GM23248 (cell line): Measurements from ENCODE around the gene CEP164. TPM values are rescaled to one million over a fixed set of nuclear protein-coding genes. Genes with fewer than 3 reads are reported as not detected.

Source experiments
- DNase-seq: peaks from one replicate; pipeline ENCODE4 v3.0.0-alpha.2; 2015
- H2AFZ ChIP-seq: fragments of 200-600 bp; sonication (generic); 2 replicates; pipeline ENCODE4 v1.6.1; 2016; ENCODE audit warnings: antibody characterized with exemption
- H3F3A ChIP-seq: fragments of 200-600 bp; sonication (generic); 2 replicates; pipeline ENCODE4 v1.6.1; 2016; ENCODE audit warnings: mild to moderate bottlenecking, antibody characterized with exemption, mixed run types; ENCODE audit not compliant: insufficient read depth
- H3K27ac ChIP-seq: fragments of 200-600 bp; sonication (generic); 2 replicates; pipeline ENCODE4 v1.5.1; 2016; ENCODE audit warnings: mild to moderate bottlenecking
- H3K27me3 ChIP-seq: fragments of 200-600 bp; sonication (generic); replicated peaks from 2 replicates; pipeline ENCODE4 v1.6.1; 2016; ENCODE audit warnings: mild to moderate bottlenecking; ENCODE audit not compliant: insufficient read depth
- H3K36me3 ChIP-seq: fragments of 200-600 bp; sonication (generic); 2 replicates; pipeline ENCODE4 v1.6.1; 2016; ENCODE audit warnings: low read depth, mild to moderate bottlenecking
- H3K4me1 ChIP-seq: fragments of 200-600 bp; sonication (generic); 2 replicates; pipeline ENCODE4 v1.6.1; 2016; ENCODE audit warnings: mild to moderate bottlenecking; ENCODE audit not compliant: insufficient read depth
- H3K4me2 ChIP-seq: fragments of 200-600 bp; sonication (generic); one replicate; pipeline ENCODE4 v1.6.1; 2016; ENCODE audit warnings: mild to moderate bottlenecking; ENCODE audit not compliant: unreplicated experiment
- H3K4me3 ChIP-seq: fragments of 200-600 bp; sonication (generic); 2 replicates; pipeline ENCODE4 v1.5.1; 2016; ENCODE audit warnings: mild to moderate bottlenecking
- H3K79me2 ChIP-seq: fragments of 200-600 bp; sonication (generic); 2 replicates; pipeline ENCODE4 v1.6.1; 2016; ENCODE audit warnings: mild to moderate bottlenecking; ENCODE audit not compliant: insufficient read depth
- H3K9ac ChIP-seq: fragments of 200-600 bp; sonication (generic); 2 replicates; pipeline ENCODE4 v1.6.1; 2016; ENCODE audit warnings: mild to moderate bottlenecking
- H3K9me2 ChIP-seq: fragments of 200-600 bp; sonication (generic); 2 replicates; pipeline ENCODE4 v1.6.1; 2016; ENCODE audit warnings: mixed run types, mild to moderate bottlenecking, moderate library complexity; ENCODE audit not compliant: insufficient read depth
- H3K9me3 ChIP-seq: fragments of 200-600 bp; sonication (generic); one replicate; pipeline ENCODE4 v1.6.1; 2017; ENCODE audit warnings: low read depth
- H4K20me1 ChIP-seq: fragments of 200-600 bp; sonication (generic); 2 replicates; pipeline ENCODE4 v1.6.0; 2016; ENCODE audit not compliant: insufficient read depth
- EZH2 ChIP-seq: fragments of 200-600 bp; sonication (generic); IDR thresholded peaks from 2 replicates; pipeline ENCODE4 v1.6.1; 2018; ENCODE audit warnings: antibody characterized with exemption, mild to moderate bottlenecking; ENCODE audit not compliant: insufficient read depth, poor library complexity, severe bottlenecking
- EZH2phosphoT487 ChIP-seq: fragments of 200-600 bp; sonication (generic); IDR thresholded peaks from 2 replicates; pipeline ENCODE4 v1.6.1; 2018; ENCODE audit warnings: antibody characterized with exemption, moderate library complexity, mild to moderate bottlenecking, low read depth; ENCODE audit not compliant: insufficient read depth
- WGBS, 2 experiments: methylation state at CpG; one replicate each; pipeline ENCODE4 v1.1.6; 2015 to 2017; ENCODE audit warnings: low lambda C conversion rate in 2 of 2, low coverage in 1 of 2; ENCODE audit errors: missing lambda C conversion rate in 2 of 2; 5-methylcytosine and 5-hydroxymethylcytosine counted together
- in situ Hi-C: fragments of 300-500 bp; cut with MboI; formaldehyde crosslinking; loops from 2 replicates; pipeline ENCODE4 v1.15.0; 2020
- polyA plus RNA-seq: library from polyadenylated mRNA; unstranded; fragments of >200 nt; fragmentation: Nextera tagmentation; extraction: Ambion mirVana; gene quantifications from 2 replicates; pipeline ENCODE4 v1.2.1, GENCODE V29; 2016
- total RNA-seq: library from RNA; depleted of rRNA; stranded (reverse); fragments of >200 nt; shearing (Covaris generic); gene quantifications from 2 replicates; pipeline ENCODE4 v1.2.3, GENCODE V29; 2014

Gene CEP164
- total and polyA plus RNA-seq, 2 experiments from 2014 or later = 20.3 to 30.9 TPM

DNA sequence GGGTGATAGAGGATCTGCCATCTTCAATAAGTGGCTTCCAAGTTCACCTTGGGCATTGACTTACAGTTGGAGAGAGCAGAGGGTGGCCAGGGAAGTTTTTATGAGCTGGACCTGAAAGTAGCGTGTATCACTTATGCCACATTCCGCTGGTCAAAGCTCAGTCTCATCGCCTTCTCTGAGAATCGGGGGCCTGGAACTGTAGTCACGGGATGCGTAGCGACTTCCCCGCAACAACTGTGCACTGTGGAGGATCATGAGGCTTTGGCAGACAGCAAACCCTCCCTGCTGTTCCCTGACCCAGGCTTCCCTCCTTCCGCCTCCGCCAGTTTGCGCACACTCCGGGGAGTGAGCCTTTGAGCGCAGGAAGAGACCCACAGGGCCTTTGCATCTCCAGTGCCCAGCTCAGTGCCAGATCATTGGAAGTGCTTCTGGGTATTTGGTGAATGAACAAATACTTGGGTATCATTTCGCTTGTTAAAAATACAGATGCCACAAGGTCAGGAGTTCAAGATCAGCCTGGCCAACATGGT lies 95.5 kb downstream of the CEP164 start:
- WGBS, 2 experiments = 80 to 85% methylated on average over 14 of the region's 14 CpGs
- Histone ChIP-seq H4K20me1 (no peaks in the 10 kb centered on the region), H3K9me2 (no peaks in the 10 kb centered on the region), H3K4me2 (no peak overlapping the region), H3K36me3 (no peaks in the 10 kb centered on the region), H3K4me3 (no peak overlapping the region), H3F3A (no peaks in the 10 kb centered on the region), H3K9ac (no peak overlapping the region), H3K9me3 (no peaks in the 10 kb centered on the region), H2AFZ (no peak overlapping the region), H3K27ac (no peak overlapping the region), H3K79me2 (no peaks in the 10 kb centered on the region), H3K4me1 (no peaks in the 10 kb centered on the region), H3K27me3 (peaks cover 10% of the 10 kb centered on the region)
- in situ Hi-C loops = no loop called here
- no peak for TF ChIP-seq EZH2phosphoT487
- DNase-seq = no peak

DNA sequence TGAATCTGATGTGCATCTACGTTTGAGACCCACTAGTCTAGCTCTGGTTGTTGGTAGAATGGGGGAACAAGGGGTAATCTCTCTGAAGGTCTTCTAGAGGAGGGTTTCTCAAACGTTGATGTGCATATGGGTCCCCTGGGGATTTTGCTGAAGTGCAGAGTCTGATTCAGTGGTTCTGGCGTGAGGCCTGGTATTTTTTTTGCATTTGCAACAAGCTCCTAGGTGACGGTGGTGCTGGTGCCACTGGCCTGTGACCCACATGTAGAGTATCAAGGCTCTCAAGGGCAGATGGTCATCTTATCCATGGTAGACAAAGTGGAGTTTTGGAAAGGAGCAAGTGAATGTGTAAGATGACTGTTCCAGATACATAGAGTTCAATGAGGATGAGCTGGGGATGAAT lies 97.1 kb downstream of the CEP164 start:
- Histone ChIP-seq H3K4me2 (no peak overlapping the region), H3K4me3 (no peak overlapping the region), H3K36me3 (no peaks in the 10 kb centered on the region), H3K9me3 (no peaks in the 10 kb centered on the region), H3K9me2 (no peaks in the 10 kb centered on the region), H3K79me2 (no peaks in the 10 kb centered on the region), H3F3A (no peaks in the 10 kb centered on the region), H3K4me1 (no peaks in the 10 kb centered on the region), H3K27ac (no peak overlapping the region), H2AFZ (no peak overlapping the region), H4K20me1 (no peaks in the 10 kb centered on the region), H3K9ac (no peak overlapping the region), H3K27me3 (peaks cover 10% of the 10 kb centered on the region)
- TF ChIP-seq EZH2phosphoT487 (no peak), EZH2 (no peak)
- in situ Hi-C loops = no loop called here
- 21 to 22% methylated on average over 4 of the region's 4 CpGs for WGBS, 2 experiments
- peak; percentile 80 for DNase-seq

DNA sequence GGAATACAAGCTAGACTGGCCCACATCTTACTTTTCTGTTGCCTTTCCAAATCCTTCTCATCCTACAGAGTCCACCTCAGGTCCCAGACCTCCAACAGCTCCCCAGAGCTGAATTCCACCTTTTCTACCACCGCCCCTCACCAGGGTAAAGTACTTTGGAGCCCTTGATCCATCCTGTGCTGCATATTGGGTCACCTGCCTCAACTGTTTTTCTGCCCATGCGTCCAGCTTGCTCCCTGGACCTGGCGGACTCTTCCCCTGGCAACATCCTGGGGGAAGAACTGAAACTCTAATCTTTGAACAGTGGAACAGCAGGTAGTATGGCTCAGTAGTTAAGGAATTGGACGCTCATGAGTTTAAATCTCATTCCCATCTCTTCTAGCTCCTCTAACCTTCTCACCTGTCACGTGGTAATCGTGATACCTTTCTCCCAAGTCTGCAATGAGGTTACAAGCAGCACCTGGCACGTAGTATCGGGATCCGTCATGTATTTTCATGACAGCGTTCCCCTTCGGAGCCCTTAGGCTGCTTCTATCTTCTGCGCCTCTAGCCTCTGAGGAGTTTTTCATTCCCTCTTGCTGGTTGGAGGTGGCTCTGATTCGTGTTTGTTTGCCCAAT lies 98.1 kb downstream of the CEP164 start:
- DNase-seq = no peak
- no peak overlapping the region for H3K4me2 ChIP-seq
- in situ Hi-C loops = no loop called here

DNA sequence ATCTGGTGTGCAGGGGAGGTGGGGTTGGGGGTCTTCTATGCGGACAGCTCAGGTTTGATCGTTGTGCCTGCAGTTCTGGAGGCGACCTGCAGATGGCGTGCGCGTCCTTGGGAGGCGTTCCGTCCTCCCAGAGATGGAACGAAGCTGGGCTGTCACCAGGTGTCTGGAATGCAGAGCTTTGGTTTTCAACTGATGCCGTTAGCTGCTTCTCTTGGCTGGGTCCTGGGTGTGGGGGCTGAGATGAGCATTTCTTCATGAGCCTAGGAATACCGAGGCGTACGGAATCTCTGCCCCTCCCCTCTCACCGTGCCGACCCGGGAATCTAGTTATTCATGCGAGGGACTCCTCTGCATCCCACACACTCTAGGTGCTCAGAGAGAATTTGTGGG lies 98.6 kb downstream of the CEP164 start:
- DNase-seq = peak; percentile 65
- Histone ChIP-seq H3K4me3 (no peak overlapping the region), H4K20me1 (no peaks in the 10 kb centered on the region), H2AFZ (peak overlapping the region; percentile 41; the same call in 1 of the 2 replicates), H3F3A (no peaks in the 10 kb centered on the region), H3K4me1 (no peaks in the 10 kb centered on the region), H3K9me2 (no peaks in the 10 kb centered on the region), H3K9me3 (no peaks in the 10 kb centered on the region), H3K36me3 (no peaks in the 10 kb centered on the region), H3K9ac (no peak overlapping the region), H3K27me3 (peaks cover 10% of the 10 kb centered on the region), H3K79me2 (no peaks in the 10 kb centered on the region), H3K27ac (no peak overlapping the region), H3K4me2 (no peak overlapping the region)
- no peak for TF ChIP-seq EZH2
- TF ChIP-seq EZH2phosphoT487 = no peak
- in situ Hi-C loops = no loop called here
- 4 to 7% methylated on average over 17 of the region's 17 CpGs for WGBS, 2 experiments

More for the DNA sequence above, 98.1 kb downstream of the CEP164 start:
- no peak overlapping the region for H3K9ac ChIP-seq
- no peak overlapping the region for H2AFZ ChIP-seq
- H4K20me1 ChIP-seq = no peaks in the 10 kb centered on the region
- no peaks in the 10 kb centered on the region for H3K79me2 ChIP-seq
- H3K9me3 ChIP-seq = no peaks in the 10 kb centered on the region
- no peak for TF ChIP-seq EZH2
- no peak for TF ChIP-seq EZH2phosphoT487
- no peak overlapping the region for H3K4me3 ChIP-seq
- H3K27me3 ChIP-seq = peaks cover 10% of the 10 kb centered on the region
- no peaks in the 10 kb centered on the region for H3K4me1 ChIP-seq
- H3K27ac ChIP-seq = no peak overlapping the region
- H3K9me2 ChIP-seq = no peaks in the 10 kb centered on the region
- no peaks in the 10 kb centered on the region for H3F3A ChIP-seq
- WGBS, 2 experiments = 56 to 57% methylated on average over 13 of the region's 13 CpGs
- H3K36me3 ChIP-seq = no peaks in the 10 kb centered on the region
